HEK293 (cell line): Measurements from ENCODE around the gene MSI2.

Experiments used
- KLF7 ChIP-seq: fragments of 450-650 bp; formaldehyde crosslinking; IDR thresholded peaks from 2 replicates; pipeline ENCODE4 v1.5.1; 2016; ENCODE audit warnings: missing biosample characterization, missing genetic modification characterization, borderline replicate concordance
- ZBTB7A ChIP-seq: fragments of 450-650 bp; formaldehyde crosslinking; IDR thresholded peaks from 2 replicates; pipeline ENCODE4 v1.5.1; 2016; ENCODE audit warnings: low read depth, missing biosample characterization, missing genetic modification characterization
- ZNF529 ChIP-seq: fragments of 450-650 bp; formaldehyde crosslinking; IDR thresholded peaks from 2 replicates; pipeline ENCODE4 v1.5.1; 2017; ENCODE audit warnings: missing genetic modification characterization, missing biosample characterization; ENCODE audit not compliant: insufficient replicate concordance
- ZSCAN16 ChIP-seq: fragments of 450-650 bp; formaldehyde crosslinking; IDR thresholded peaks from 2 replicates; pipeline ENCODE4 v1.5.1; 2016; ENCODE audit warnings: missing biosample characterization, missing genetic modification characterization
- TF ChIP-seq, protein P1 (sequence below): fragments of 450-650 bp; formaldehyde crosslinking; IDR thresholded peaks from 2 replicates; pipeline ENCODE4 v1.5.1; 2016; ENCODE audit warnings: missing biosample characterization, missing genetic modification characterization
- TF ChIP-seq, protein P2 (sequence below): fragments of 450-650 bp; formaldehyde crosslinking; IDR thresholded peaks from 2 replicates; pipeline ENCODE4 v1.5.1; 2016; ENCODE audit warnings: missing biosample characterization, missing genetic modification characterization
- TF ChIP-seq, protein P3 (sequence below): fragments of 450-650 bp; formaldehyde crosslinking; IDR thresholded peaks from 2 replicates; pipeline ENCODE4 v1.5.1; 2016; ENCODE audit warnings: missing biosample characterization, missing genetic modification characterization
- TF ChIP-seq, protein P4 (sequence below): fragments of 450-650 bp; formaldehyde crosslinking; IDR thresholded peaks from 2 replicates; pipeline ENCODE4 v1.5.1; 2016; ENCODE audit warnings: missing biosample characterization, missing genetic modification characterization

DNA sequence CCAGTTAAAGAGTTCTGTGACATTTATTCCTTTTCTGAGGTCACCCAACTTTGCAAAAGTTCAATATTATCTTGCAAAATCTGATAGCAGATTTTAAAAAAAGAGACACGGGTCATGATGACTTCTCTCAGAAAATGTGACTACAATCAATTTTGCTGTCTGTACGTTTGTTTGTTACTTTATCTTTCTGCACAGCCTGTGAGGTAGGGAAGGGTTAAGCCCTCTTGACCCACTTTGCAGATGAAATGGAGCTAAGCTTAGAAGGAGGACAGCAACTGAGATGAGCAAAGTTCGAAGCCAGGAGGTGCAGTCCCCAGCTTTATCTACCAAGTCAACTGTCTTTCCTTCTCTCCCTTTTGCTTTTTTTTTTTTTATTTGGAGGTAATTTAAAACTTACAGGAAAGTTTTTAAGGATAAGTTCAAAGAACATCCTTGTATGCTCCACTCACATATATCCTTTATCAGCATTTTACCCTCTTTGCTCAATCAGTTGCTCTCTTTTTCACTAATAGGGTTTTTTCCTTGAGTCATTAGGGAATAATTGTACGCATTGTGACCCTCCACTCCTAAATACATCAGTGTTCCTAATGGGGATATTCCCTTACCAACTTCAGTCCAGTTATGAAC lies 86.8 kb downstream of the MSI2 start:
- TF ChIP-seq, protein P1, sequence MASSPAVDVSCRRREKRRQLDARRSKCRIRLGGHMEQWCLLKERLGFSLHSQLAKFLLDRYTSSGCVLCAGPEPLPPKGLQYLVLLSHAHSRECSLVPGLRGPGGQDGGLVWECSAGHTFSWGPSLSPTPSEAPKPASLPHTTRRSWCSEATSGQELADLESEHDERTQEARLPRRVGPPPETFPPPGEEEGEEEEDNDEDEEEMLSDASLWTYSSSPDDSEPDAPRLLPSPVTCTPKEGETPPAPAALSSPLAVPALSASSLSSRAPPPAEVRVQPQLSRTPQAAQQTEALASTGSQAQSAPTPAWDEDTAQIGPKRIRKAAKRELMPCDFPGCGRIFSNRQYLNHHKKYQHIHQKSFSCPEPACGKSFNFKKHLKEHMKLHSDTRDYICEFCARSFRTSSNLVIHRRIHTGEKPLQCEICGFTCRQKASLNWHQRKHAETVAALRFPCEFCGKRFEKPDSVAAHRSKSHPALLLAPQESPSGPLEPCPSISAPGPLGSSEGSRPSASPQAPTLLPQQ: no peak
- TF ChIP-seq ZNF529 (no peak), KLF7 (tag by site-specific recombination) (no peak), ZBTB7A (tag by site-specific recombination) (no peak), ZSCAN16 (tag by site-specific recombination) (no peak)
- TF ChIP-seq, protein P2, sequence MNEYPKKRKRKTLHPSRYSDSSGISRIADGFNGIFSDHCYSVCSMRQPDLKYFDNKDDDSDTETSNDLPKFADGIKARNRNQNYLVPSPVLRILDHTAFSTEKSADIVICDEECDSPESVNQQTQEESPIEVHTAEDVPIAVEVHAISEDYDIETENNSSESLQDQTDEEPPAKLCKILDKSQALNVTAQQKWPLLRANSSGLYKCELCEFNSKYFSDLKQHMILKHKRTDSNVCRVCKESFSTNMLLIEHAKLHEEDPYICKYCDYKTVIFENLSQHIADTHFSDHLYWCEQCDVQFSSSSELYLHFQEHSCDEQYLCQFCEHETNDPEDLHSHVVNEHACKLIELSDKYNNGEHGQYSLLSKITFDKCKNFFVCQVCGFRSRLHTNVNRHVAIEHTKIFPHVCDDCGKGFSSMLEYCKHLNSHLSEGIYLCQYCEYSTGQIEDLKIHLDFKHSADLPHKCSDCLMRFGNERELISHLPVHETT (tag by site-specific recombination): no peak
- TF ChIP-seq, protein P3, sequence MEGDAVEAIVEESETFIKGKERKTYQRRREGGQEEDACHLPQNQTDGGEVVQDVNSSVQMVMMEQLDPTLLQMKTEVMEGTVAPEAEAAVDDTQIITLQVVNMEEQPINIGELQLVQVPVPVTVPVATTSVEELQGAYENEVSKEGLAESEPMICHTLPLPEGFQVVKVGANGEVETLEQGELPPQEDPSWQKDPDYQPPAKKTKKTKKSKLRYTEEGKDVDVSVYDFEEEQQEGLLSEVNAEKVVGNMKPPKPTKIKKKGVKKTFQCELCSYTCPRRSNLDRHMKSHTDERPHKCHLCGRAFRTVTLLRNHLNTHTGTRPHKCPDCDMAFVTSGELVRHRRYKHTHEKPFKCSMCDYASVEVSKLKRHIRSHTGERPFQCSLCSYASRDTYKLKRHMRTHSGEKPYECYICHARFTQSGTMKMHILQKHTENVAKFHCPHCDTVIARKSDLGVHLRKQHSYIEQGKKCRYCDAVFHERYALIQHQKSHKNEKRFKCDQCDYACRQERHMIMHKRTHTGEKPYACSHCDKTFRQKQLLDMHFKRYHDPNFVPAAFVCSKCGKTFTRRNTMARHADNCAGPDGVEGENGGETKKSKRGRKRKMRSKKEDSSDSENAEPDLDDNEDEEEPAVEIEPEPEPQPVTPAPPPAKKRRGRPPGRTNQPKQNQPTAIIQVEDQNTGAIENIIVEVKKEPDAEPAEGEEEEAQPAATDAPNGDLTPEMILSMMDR (tag by site-specific recombination): no peak
- TF ChIP-seq, protein P4, sequence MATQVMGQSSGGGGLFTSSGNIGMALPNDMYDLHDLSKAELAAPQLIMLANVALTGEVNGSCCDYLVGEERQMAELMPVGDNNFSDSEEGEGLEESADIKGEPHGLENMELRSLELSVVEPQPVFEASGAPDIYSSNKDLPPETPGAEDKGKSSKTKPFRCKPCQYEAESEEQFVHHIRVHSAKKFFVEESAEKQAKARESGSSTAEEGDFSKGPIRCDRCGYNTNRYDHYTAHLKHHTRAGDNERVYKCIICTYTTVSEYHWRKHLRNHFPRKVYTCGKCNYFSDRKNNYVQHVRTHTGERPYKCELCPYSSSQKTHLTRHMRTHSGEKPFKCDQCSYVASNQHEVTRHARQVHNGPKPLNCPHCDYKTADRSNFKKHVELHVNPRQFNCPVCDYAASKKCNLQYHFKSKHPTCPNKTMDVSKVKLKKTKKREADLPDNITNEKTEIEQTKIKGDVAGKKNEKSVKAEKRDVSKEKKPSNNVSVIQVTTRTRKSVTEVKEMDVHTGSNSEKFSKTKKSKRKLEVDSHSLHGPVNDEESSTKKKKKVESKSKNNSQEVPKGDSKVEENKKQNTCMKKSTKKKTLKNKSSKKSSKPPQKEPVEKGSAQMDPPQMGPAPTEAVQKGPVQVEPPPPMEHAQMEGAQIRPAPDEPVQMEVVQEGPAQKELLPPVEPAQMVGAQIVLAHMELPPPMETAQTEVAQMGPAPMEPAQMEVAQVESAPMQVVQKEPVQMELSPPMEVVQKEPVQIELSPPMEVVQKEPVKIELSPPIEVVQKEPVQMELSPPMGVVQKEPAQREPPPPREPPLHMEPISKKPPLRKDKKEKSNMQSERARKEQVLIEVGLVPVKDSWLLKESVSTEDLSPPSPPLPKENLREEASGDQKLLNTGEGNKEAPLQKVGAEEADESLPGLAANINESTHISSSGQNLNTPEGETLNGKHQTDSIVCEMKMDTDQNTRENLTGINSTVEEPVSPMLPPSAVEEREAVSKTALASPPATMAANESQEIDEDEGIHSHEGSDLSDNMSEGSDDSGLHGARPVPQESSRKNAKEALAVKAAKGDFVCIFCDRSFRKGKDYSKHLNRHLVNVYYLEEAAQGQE (tag by site-specific recombination): no peak
